Endothelial cell of coronary artery (primary cell): ENCODE results near the gene GAS2. TPM values are rescaled to one million over a fixed set of nuclear protein-coding genes. Genes with fewer than 3 reads are reported as not detected.

ENCODE experiments used
- total RNA-seq: library from RNA; depleted of rRNA; stranded (reverse); fragments of >200 nt; gene quantifications from 2 replicates; pipeline ENCODE4 v1.2.3, GENCODE V29; 2014

GAS2 gene
- total RNA-seq = 1.2 and 1.5 TPM in 2 replicates

GRCh38 chr11:22666325-22666687 lies at the start of gene GAS2:
Gene GAS2, plus strand, starts transcription at chr11:22666611. Its CDS starts 8,259 bp downstream, at chr11:22674870.

DNA sequence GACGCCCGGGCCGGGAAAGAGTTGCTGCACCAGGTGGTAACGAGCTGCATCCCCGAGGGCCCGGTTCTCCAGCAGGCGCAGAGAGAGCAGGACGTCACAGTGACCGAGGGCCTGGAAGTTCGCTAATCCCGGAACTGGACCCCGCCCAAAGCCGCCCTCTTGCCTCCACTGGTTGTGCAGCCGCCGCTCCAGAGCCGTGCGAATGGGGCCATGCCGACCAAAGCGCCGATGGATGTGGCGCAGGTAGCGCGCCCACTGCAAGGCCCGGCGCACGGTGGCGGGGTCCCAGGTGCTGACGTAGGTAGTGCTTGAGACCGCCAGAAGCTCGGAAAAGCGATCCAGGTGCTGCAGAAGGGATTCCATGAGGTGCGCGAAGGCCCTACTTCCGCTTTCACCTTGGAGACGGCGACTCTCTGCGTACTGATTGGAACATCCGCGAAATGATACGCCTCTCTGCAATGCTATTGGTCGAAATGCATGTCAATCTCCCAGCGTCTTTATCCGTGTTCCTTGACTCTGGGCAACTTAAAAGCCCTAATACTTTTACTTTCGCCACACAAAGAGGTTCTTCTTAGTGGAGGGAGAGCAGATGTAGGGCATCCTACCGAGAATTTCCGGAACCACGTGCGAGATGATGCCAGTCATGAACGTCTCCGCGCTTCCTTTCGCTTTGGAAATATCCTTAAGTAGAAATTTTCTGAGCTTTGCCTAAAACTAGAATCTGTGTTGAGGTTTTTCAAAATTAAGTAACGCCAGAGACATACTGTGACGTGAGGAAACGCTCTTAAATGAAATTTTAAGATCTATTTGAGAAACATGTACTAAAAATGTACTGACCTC lies 40.7 kb upstream of the GAS2 start, which contains the start of gene FANCF:
FANCF (minus strand) TSS at position 376 of the 840 bp plus-strand sequence; CDS start at position 363, 13 bp downstream.

GRCh38 chr11:22829231-22830081 lies 163.0 kb downstream of the GAS2 start, which contains the start of gene SVIP:
Gene SVIP, minus strand, starts transcription at chr11:22829801. Its CDS starts 53 bp downstream, at chr11:22829748.

GRCh38 chr11:22860241-22860640 lies 193.8 kb downstream of the GAS2 start, which contains the start of gene CCDC179:
Gene CCDC179, minus strand, starts transcription at chr11:22860474. Its CDS starts 53 bp downstream, at chr11:22860421.

Other genes starting within 250 kb of the GAS2 start
- 9.0 and 10.5 TPM in 2 replicates for gene FANCF, start 40.8 kb upstream of the GAS2 start, total RNA-seq
- 12.6 and 22.3 TPM in 2 replicates for gene SVIP, start 163.2 kb downstream of the GAS2 start, total RNA-seq
- gene CCDC179, start 193.9 kb downstream of the GAS2 start, total RNA-seq = not detected in 2 replicates